Urothelium cell line (cell line): Measurements from ENCODE around the gene NUDT8.

Source experiments
- DNase-seq: peaks from one replicate; pipeline ENCODE4 v3.0.0; 2011; ENCODE audit warnings: low spot score, mixed read lengths
- FAIRE-seq: peaks from 2 replicates; lab custom pipeline; 2011; peaks lifted over from hg19 to GRCh38; lab: Jason Lieb, UNC

The NUDT8 gene, protein sequence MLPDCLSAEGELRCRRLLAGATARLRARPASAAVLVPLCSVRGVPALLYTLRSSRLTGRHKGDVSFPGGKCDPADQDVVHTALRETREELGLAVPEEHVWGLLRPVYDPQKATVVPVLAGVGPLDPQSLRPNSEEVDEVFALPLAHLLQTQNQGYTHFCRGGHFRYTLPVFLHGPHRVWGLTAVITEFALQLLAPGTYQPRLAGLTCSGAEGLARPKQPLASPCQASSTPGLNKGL

GRCh38 chr11:67629386-67630227, at the start of gene NUDT8:
Gene NUDT8, minus strand, starts transcription at chr11:67629937. Its CDS starts 26 bp downstream, at chr11:67629911.
- DNase-seq (peak; percentile 85), FAIRE-seq (peak; percentile 90)

DNA sequence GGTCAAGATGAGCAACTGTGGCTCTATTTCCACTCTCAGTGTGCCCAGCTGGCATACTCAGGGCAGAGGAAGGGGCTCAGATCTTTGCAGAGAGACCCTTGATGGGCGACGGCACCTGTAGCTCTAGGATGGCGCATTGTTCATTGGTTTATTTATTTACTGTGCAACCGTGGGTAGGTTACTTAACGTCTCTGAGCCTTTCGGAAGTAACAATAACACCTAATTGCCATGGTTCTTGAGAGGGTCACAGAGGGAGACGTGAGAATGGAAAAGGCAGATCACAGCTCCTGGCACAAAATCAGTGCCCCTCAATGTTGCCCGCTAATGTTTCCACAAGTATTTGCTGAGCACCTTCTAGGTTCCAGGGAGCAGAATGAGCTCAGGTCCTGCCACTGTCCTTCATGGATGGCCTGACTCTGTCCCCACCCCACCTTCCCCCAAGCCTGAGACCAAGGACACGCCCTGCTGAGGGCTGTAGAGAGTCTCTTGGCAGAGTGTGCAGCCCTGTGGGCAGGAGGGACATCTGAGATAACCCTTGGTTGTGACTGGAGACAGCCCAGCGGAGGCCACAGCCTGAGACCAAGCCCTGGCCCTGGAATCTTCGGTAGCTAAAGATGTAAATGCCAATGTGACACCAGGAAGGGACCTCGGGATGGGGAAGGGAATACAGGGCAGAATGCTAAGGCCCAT, 45.5 kb upstream of the NUDT8 start:
- DNase-seq: no peak
- no peak for FAIRE-seq

GRCh38 chr11:67674442-67674871, 44.7 kb upstream of the NUDT8 start, which contains the start of gene ALDH3B2:
Gene ALDH3B2, minus strand, starts transcription at chr11:67674623. Its CDS starts 7,688 bp downstream, at chr11:67666935.
- DNase-seq (no peak), FAIRE-seq (no peak)

GRCh38 chr11:67673902-67674301, 44.2 kb upstream of the NUDT8 start:
- FAIRE-seq (no peak), DNase-seq (no peak)

GRCh38 chr11:67673358-67673757, 43.6 kb upstream of the NUDT8 start:
- no peak for FAIRE-seq
- DNase-seq: no peak

DNA sequence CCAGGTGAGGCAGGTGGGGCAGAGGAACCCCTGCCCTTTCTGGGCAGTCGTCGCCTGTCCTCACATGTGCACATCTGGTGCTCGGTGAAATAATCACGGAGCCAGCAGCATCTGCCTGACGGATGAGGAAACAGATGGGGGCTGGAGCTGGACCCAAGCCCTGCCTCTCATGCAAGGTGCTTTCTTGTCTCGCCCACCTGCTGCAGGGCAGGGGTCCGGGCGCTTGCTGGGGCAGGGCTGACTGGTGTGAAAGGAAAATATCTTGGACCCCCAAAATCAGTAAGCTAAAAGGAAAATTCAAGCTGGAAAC, 41.4 kb upstream of the NUDT8 start:
- no peak for FAIRE-seq
- no peak for DNase-seq

DNA sequence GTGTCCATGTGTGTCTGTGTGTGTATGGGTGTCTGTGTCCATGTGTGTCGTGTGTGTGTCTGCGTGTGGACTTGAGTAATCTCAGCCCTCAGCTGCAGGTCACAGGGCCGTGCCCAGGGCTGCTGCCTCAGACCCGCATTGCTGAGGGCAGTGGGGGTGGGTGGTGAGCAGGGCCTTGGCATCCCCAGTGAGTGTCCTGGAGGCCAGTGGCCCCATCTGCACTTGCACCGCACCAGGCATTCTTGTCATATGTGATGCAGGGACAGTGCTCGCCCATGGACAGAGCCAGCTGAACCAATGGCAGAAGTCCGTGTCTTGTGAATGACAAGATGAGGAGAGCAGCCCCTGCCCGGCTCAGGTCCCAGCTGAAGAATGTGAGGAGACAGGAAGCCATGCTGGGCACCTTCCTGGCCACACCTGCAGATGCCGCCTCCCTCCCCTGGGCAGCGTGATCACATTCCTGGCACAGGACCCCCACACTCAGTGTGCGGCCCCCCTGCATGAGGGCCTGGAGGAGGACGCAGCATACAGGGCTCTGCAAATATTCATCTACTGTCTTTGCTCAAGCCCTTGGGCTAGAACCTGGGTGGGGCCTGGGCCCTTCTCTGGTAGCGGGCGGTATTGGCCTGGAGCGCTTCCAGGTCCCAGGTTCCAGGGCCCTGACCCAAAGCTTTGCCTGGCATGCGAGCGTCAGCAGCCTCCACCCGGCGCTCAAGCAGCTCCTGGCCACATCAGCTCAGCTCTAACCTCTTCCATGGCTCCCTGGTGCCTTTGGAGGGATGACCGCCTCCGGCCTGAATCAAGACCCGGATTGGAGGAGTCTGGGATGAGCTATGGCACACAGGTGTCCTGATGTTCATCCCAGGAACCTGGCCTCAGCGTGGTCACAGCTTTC, 40.8 kb upstream of the NUDT8 start:
- DNase-seq (no peak), FAIRE-seq (no peak)

- DNase-seq (no peak), FAIRE-seq (no peak)
These were observed 38.4 kb upstream of the NUDT8 start for GRCh38 chr11:67668192-67668551.

DNA sequence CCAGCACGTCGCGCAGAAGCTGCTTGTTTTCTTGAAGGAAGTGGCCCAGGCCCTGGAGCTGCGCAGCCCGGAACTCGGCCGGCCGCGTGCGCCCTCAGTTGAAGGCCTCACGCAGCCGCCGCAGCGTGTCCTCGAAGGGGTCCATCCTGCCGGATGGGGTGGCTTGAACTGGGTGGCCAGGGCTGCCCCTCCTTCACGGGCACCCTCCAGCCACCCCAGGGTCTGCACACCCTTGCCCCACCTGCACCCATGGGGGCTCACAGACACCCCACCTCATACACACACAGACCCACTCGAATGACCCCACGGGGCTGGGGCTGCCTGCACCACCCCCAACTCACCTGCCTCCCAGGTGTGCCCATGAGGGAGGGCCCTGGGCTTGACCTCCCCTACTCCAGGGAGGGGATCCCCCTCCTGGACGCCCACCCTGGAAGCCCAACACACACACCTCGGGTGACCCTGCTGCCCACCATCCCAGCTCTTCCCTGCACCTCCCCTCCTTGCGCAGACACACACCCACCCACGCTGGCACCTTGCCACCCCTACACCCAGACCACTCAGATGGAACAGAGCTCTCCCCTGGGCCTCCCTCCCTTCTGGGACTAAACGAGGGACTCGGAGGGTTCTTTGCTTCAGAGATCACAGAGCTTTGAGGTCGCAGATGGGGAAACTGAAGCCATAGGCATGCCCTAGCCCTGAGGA, 37.9 kb upstream of the NUDT8 start:
- FAIRE-seq (no peak), DNase-seq (no peak)

- no peak for DNase-seq
- FAIRE-seq: no peak
These were observed 37.1 kb upstream of the NUDT8 start for GRCh38 chr11:67666676-67667489.

- FAIRE-seq (no peak), DNase-seq (no peak)
These were observed 36.5 kb upstream of the NUDT8 start for GRCh38 chr11:67666303-67666645.

GRCh38 chr11:67665541-67666302, 36.0 kb upstream of the NUDT8 start:
- peak; percentile 10 for DNase-seq

DNA sequence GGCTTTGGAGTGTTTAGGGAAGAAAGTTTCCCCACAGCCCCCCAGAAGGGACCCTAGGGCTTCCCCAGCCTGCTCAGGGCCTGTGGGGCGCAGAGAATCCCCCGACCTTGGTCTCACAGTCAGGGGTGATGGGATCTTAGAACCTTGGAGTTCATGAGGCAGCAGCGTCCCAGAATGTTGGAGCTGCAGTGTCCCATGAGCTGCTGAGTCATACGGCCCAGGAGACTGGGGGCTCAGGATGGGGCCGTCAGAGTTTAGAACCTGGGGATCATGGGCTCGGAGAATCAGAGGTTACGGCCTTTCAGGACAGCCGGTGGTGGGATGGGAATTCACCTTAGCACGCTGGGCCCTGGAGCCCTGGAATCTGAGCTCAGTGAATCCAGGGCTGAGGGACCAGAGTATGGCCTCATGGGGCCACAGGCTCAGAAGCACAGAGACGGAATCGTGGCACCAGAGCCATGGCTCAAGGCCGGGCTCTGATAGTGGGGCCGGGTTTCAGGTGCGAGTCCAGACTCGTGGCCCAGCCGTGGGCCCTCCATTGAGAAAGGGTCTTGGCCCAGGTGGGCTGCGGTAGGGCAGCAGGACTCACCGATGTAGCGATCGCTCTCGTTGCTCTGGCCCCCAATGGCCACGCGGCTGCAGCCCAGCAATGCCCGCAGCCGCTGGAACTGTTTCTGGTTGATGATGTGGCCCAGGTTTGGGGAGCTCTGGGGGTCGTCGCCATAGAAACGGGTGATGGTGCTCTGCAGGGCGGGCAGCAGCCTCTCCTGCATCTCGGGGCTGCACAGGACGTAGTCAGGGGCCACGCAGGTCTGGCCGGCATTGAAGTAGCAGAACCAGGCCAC, 35.2 kb upstream of the NUDT8 start:
- DNase-seq (no peak), FAIRE-seq (no peak)

More at GRCh38 chr11:67665541-67666302, 36.0 kb upstream of the NUDT8 start:
- no peak for FAIRE-seq

- DNase-seq (no peak), FAIRE-seq (no peak)
These were observed 34.5 kb upstream of the NUDT8 start for GRCh38 chr11:67664213-67664585.

GRCh38 chr11:67663532-67664212, 33.9 kb upstream of the NUDT8 start:
- no peak for FAIRE-seq
- DNase-seq: no peak

GRCh38 chr11:67662835-67663531, 33.2 kb upstream of the NUDT8 start:
- DNase-seq (no peak), FAIRE-seq (no peak)
